SK-N-SH (cell line): ENCODE results near the gene TOPBP1. TPM values are rescaled to one million over a fixed set of nuclear protein-coding genes. Genes with fewer than 3 reads are reported as not detected.

ENCODE experiments used
- CTCF ChIA-PET: fragments of 300-600, 350-600 bp; formaldehyde crosslinking; extraction: SDS; loops from one replicate; lab custom pipeline; 2021; lab: Yijun Ruan, JAX
- POLR2A ChIA-PET: fragments of 350-600 bp; sonication (Branson Sonifier 250); formaldehyde crosslinking; extraction: SDS; loops from one replicate; lab custom pipeline; 2020; ENCODE audit warnings: antibody characterized with exemption, inconsistent platforms; lab: Yijun Ruan, JAX
- DNase-seq: peaks from one replicate; pipeline ENCODE4 v3.0.0; 2012
- H2AFZ ChIP-seq: fragments of 200-600 bp; sonication (generic); 2 replicates; pipeline ENCODE4 v1.8.1; 2016; ENCODE audit warnings: antibody characterized with exemption, mild to moderate bottlenecking, low read depth
- H3F3A ChIP-seq: fragments of 200-600 bp; sonication (generic); replicated peaks from 2 replicates; pipeline ENCODE3; 2016; ENCODE audit warnings: antibody characterized with exemption, mild to moderate bottlenecking; ENCODE audit not compliant: insufficient read depth
- H3K27ac ChIP-seq, 2 experiments: fragments of 200-500 bp in 1 of 2; fragments of 200-600 bp in 1 of 2; sonication (Bioruptor generic) in 1 of 2; sonication (generic), shearing (Covaris generic) in 1 of 2; 2 replicates each; pipeline versions ENCODE4 v1.5.1 to v1.6.1; 2014 to 2016; ENCODE audit warnings: low read depth in 2 of 2, inconsistent platforms in 1 of 2, low read length in 1 of 2, mild to moderate bottlenecking in 1 of 2, mixed read lengths in 1 of 2
- H3K27me3 ChIP-seq: fragments of 200-600 bp; sonication (generic), shearing (Covaris generic); 2 replicates; pipeline ENCODE4 v1.6.1; 2016; ENCODE audit warnings: mixed run types; ENCODE audit not compliant: insufficient read depth
- H3K36me3 ChIP-seq, 2 experiments: fragments of 200-500 bp in 1 of 2; fragments of 200-600 bp in 1 of 2; sonication (Bioruptor generic) in 1 of 2; sonication (generic) in 1 of 2; replicated peaks in 1 of 2; 2 replicates each; pipeline versions ENCODE3 to v1.5.1; 2014 to 2016; ENCODE audit warnings: low read length in 1 of 2, mild to moderate bottlenecking in 1 of 2; ENCODE audit not compliant: insufficient read depth in 2 of 2, control insufficient read depth in 1 of 2
- H3K4me1 ChIP-seq, 2 experiments: fragments of 200-500 bp in 1 of 2; fragments of 200-600 bp in 1 of 2; sonication (Bioruptor generic) in 1 of 2; sonication (generic), shearing (Covaris generic) in 1 of 2; 2 replicates each; pipeline versions ENCODE4 v1.5.1 to v1.6.1; 2014 to 2016; ENCODE audit warnings: low read depth in 1 of 2, low read length in 1 of 2, mixed run types in 1 of 2; ENCODE audit not compliant: insufficient read depth in 2 of 2, control insufficient read depth in 1 of 2
- H3K4me2 ChIP-seq: fragments of 200-600 bp; sonication (generic), shearing (Covaris generic); 2 replicates; pipeline ENCODE4 v1.6.1; 2017; ENCODE audit warnings: mixed run types
- H3K4me3 ChIP-seq, 2 experiments: fragments of 200-500 bp in 1 of 2; fragments of 200-600 bp in 1 of 2; sonication (Bioruptor generic) in 1 of 2; sonication (generic), shearing (Covaris generic) in 1 of 2; 2 replicates each; pipeline versions ENCODE4 v1.5.1 to v1.8.1; 2014 to 2016; ENCODE audit warnings: low read depth in 2 of 2, inconsistent platforms in 1 of 2, low read length in 1 of 2, mild to moderate bottlenecking in 1 of 2, mixed read lengths in 1 of 2, moderate library complexity in 1 of 2
- H3K79me2 ChIP-seq: fragments of 200-600 bp; sonication (generic); 2 replicates; pipeline ENCODE4 v1.8.1; 2017; ENCODE audit warnings: mild to moderate bottlenecking; ENCODE audit not compliant: insufficient read depth
- H3K9ac ChIP-seq: fragments of 200-600 bp; sonication (generic); 2 replicates; pipeline ENCODE4 v1.6.1; 2017; ENCODE audit warnings: mixed run types
- H3K9me2 ChIP-seq: fragments of 200-600 bp; sonication (generic); 2 replicates; pipeline ENCODE4 v1.6.1; 2017; ENCODE audit warnings: mixed run types
- H3K9me3 ChIP-seq: fragments of 200-600 bp; sonication (generic); 2 replicates; pipeline ENCODE4 v1.6.1; 2017; ENCODE audit warnings: mixed run types, mild to moderate bottlenecking, moderate library complexity
- H4K20me1 ChIP-seq: fragments of 200-600 bp; sonication (generic); 2 replicates; pipeline ENCODE4 v1.6.1; 2017; ENCODE audit warnings: mild to moderate bottlenecking, mixed run types; ENCODE audit not compliant: insufficient read depth
- CHD2 ChIP-seq: fragments of 150-350 bp; IDR thresholded peaks from 2 replicates; pipeline ENCODE4 v1.6.1; 2018; ENCODE audit warnings: low read length; ENCODE audit not compliant: partially characterized antibody
- CTCF ChIP-seq: fragments of 200-600 bp; sonication (generic); IDR thresholded peaks from 2 replicates; pipeline ENCODE4 v1.6.1; 2017; ENCODE audit warnings: antibody characterized with exemption, mild to moderate bottlenecking, moderate library complexity
- EP300 ChIP-seq, 2 experiments: IDR thresholded peaks; 2 replicates each; pipeline versions ENCODE4 v1.4.0 to v1.6.1; 2012; ENCODE audit warnings: borderline replicate concordance in 1 of 2, low read depth in 1 of 2, low read length in 1 of 2
- EZH2phosphoT487 ChIP-seq: fragments of 200-600 bp; sonication (generic); IDR thresholded peaks from 2 replicates; pipeline ENCODE4 v1.6.1; 2017; ENCODE audit warnings: low read depth, mixed run types, mild to moderate bottlenecking, antibody characterized with exemption, moderate library complexity, borderline replicate concordance
- FOXJ3 ChIP-seq: sonication (generic); formaldehyde crosslinking; IDR thresholded peaks from 2 replicates; pipeline ENCODE4 v1.5.1; 2020; ENCODE audit warnings: mild to moderate bottlenecking, missing genetic modification reagents
- FOXM1 ChIP-seq: IDR thresholded peaks from 2 replicates; pipeline ENCODE4 v1.4.0; 2012; ENCODE audit warnings: low read depth, mild to moderate bottlenecking
- GABPA ChIP-seq: IDR thresholded peaks from 2 replicates; pipeline ENCODE4 v1.4.0; 2012; ENCODE audit warnings: low read depth, mild to moderate bottlenecking
- GATA2 ChIP-seq: sonication (generic); formaldehyde crosslinking; IDR thresholded peaks from 2 replicates; pipeline ENCODE4 v1.5.0; 2020; ENCODE audit warnings: mild to moderate bottlenecking, missing genetic modification reagents
- IRF3 ChIP-seq: fragments of 150-350 bp; IDR thresholded peaks from 2 replicates; pipeline ENCODE4 v1.6.1; 2016; ENCODE audit warnings: mild to moderate bottlenecking, low read depth, low read length
- MEF2A ChIP-seq: IDR thresholded peaks from 2 replicates; pipeline ENCODE4 v1.4.0; 2012; ENCODE audit warnings: low read depth, borderline replicate concordance
- MXI1 ChIP-seq: IDR thresholded peaks from 2 replicates; pipeline ENCODE4 v1.6.1; 2012; ENCODE audit warnings: mild to moderate bottlenecking, low read depth, low read length, improper control_type of control experiment
- NRF1 ChIP-seq: IDR thresholded peaks from 2 replicates; pipeline ENCODE4 v1.6.1; 2012; ENCODE audit warnings: low read depth, mild to moderate bottlenecking, low read length
- SIN3A ChIP-seq: IDR thresholded peaks from 2 replicates; pipeline ENCODE4 v1.6.1; 2012; ENCODE audit warnings: low read depth, mild to moderate bottlenecking, low read length, moderate library complexity, borderline replicate concordance
- SMC3 ChIP-seq: IDR thresholded peaks from 2 replicates; pipeline ENCODE4 v1.6.1; 2012; ENCODE audit warnings: low read depth, low read length, improper control_type of control experiment
- TAF1 ChIP-seq: IDR thresholded peaks from 2 replicates; pipeline ENCODE4 v1.6.1; 2012; ENCODE audit warnings: low read depth, mild to moderate bottlenecking, low read length, moderate library complexity, borderline replicate concordance
- TCF12 ChIP-seq: IDR thresholded peaks from 2 replicates; pipeline ENCODE4 v1.4.0; 2012
- TEAD4 ChIP-seq: IDR thresholded peaks from 2 replicates; pipeline ENCODE4 v1.4.0; 2012; ENCODE audit warnings: mild to moderate bottlenecking, borderline replicate concordance; ENCODE audit not compliant: insufficient read depth
- USF1 ChIP-seq: IDR thresholded peaks from 2 replicates; pipeline ENCODE4 v1.4.0; 2012; ENCODE audit warnings: low read depth, borderline replicate concordance
- USF2 ChIP-seq: fragments of 150-350 bp; IDR thresholded peaks from 2 replicates; pipeline ENCODE4 v1.6.1; 2017; ENCODE audit warnings: antibody characterized with exemption, low read length, low read depth, borderline replicate concordance
- ZBTB33 ChIP-seq: IDR thresholded peaks from 2 replicates; pipeline ENCODE4 v1.4.0; 2012; ENCODE audit warnings: low read depth, borderline replicate concordance
- WGBS: methylation state at CpG from one replicate; pipeline ENCODE4 v1.1.6; 2017; ENCODE audit warnings: low lambda C conversion rate; 5-methylcytosine and 5-hydroxymethylcytosine counted together
- polyA plus RNA-seq, 3 experiments: library from polyadenylated mRNA; depleted of rRNA; stranded (reverse); fragments of >200 nt; gene quantifications; 2 replicates each; pipeline ENCODE4 v1.2.3, GENCODE V29; 2012

The TOPBP1 gene
- polyA plus RNA-seq, 1 of the 3 experiments (the other 2 are of a cell fraction), result 15.7 TPM

GRCh38 chr3:133699903-133700302, 38.2 kb upstream of the TOPBP1 start (continued):
- TF ChIP-seq IRF3, result no peak
- no peak for TF ChIP-seq FOXM1

- no peaks in the 10 kb centered on the region; the same call in 1 of the 2 replicates for H3K27me3 ChIP-seq
These were observed 37.7 kb upstream of the TOPBP1 start for GRCh38 chr3:133699467-133699866.

More at GRCh38 chr3:133699467-133699866, 37.7 kb upstream of the TOPBP1 start:
- Histone ChIP-seq H3K9ac (no peak overlapping the region), H3K79me2 (no peaks in the 10 kb centered on the region), H3K9me2 (no peaks in the 10 kb centered on the region), H3K4me2 (no peak overlapping the region), H3K36me3 (no peaks in the 10 kb centered on the region), H2AFZ (no peak overlapping the region), H3K4me1 (no peaks in the 10 kb centered on the region), H3F3A (no peaks in the 10 kb centered on the region), H4K20me1 (no peaks in the 10 kb centered on the region), H3K4me3 (no peak overlapping the region), H3K27ac (no peak overlapping the region), H3K9me3 (no peaks in the 10 kb centered on the region)
- ChIA-PET POLR2A (no interaction called here), CTCF (no interaction called here)
- no peak for TF ChIP-seq CHD2
- no peak for TF ChIP-seq USF1
- no peak for TF ChIP-seq GATA2
- TF ChIP-seq SMC3, result no peak
- TF ChIP-seq EP300 (IDR thresholded peaks at IDR 0.05; ENCODE audit: borderline replicate concordance in 1 of 2, low read depth in 1 of 2, low read length in 1 of 2), result no peak
- TF ChIP-seq FOXM1, result no peak
- TF ChIP-seq EZH2phosphoT487, result no peak
- no peak for TF ChIP-seq ZBTB33
- no peak for TF ChIP-seq MEF2A
- TF ChIP-seq TEAD4, result no peak
- no peak for TF ChIP-seq NRF1
- no peak for TF ChIP-seq TAF1
- no peak for TF ChIP-seq MXI1
- TF ChIP-seq GABPA, result no peak
- no peak for TF ChIP-seq USF2
- no peak for TF ChIP-seq TCF12
- no peak for TF ChIP-seq FOXJ3 (CRISPR knock-in tag)
- no peak for TF ChIP-seq SIN3A
- no peak for TF ChIP-seq CTCF
- TF ChIP-seq IRF3, result no peak
- no peak for DNase-seq
- WGBS, result 39% methylated on average over 2 of the region's 2 CpGs
